OCI-LY7 (cell line): ENCODE measurements around the gene LEO1. TPM values are rescaled to one million over a fixed set of nuclear protein-coding genes. Genes with fewer than 3 reads are reported as not detected.

Source experiments
- BruUV-seq: library from RNA; stranded (reverse); fragments of 400-500 nt; replicated peaks from 2 replicates; lab custom pipeline; 2021; lab: Mats Ljungman, UMichigan
- CTCF ChIA-PET: fragments of 300-600 bp; sonication (Branson Sonifier 250); formaldehyde crosslinking; loops from one replicate; lab custom pipeline; 2022; ENCODE audit warnings: antibody characterized with exemption; ENCODE audit not compliant: unreplicated experiment; lab: Charles Lee
- POLR2A ChIA-PET: fragments of 300-600 bp; sonication (Branson Sonifier 250); formaldehyde crosslinking; loops from one replicate; lab custom pipeline; 2022; ENCODE audit warnings: antibody characterized with exemption; lab: Charles Lee
- DNase-seq: peaks from one replicate; pipeline ENCODE4 v3.0.0-alpha.2; 2015; ENCODE audit warnings: low spot score
- H2AFZ ChIP-seq: fragments of 200-600 bp; sonication (generic), shearing (Covaris generic); 2 replicates; pipeline ENCODE4 v1.6.1; 2014; ENCODE audit warnings: mild to moderate bottlenecking, antibody characterized with exemption, low read length, moderate library complexity
- H3K27ac ChIP-seq: fragments of 200-600 bp; sonication (generic); 2 replicates; pipeline ENCODE4 v1.5.1; 2014; ENCODE audit warnings: mixed run types, low read depth, mild to moderate bottlenecking, moderate library complexity, low read length, inconsistent platforms; ENCODE audit not compliant: poor library complexity, severe bottlenecking
- H3K36me3 ChIP-seq: fragments of 200-600 bp; sonication (generic); 2 replicates; pipeline ENCODE4 v1.6.1; 2014; ENCODE audit warnings: mild to moderate bottlenecking, antibody characterized with exemption, low read length, moderate library complexity, mixed read lengths; ENCODE audit not compliant: insufficient read depth
- H3K4me1 ChIP-seq: fragments of 200-600 bp; sonication (generic); 2 replicates; pipeline ENCODE4 v1.5.1; 2014; ENCODE audit warnings: mild to moderate bottlenecking, low read length; ENCODE audit not compliant: insufficient read depth, poor library complexity, severe bottlenecking
- H3K4me2 ChIP-seq: fragments of 200-600 bp; sonication (generic); 2 replicates; pipeline ENCODE4 v1.6.1; 2014; ENCODE audit warnings: mild to moderate bottlenecking, low read length
- H3K4me3 ChIP-seq: fragments of 200-600 bp; sonication (generic); 2 replicates; pipeline ENCODE4 v1.5.1; 2014; ENCODE audit warnings: mild to moderate bottlenecking, low read depth, low read length; ENCODE audit not compliant: poor library complexity, severe bottlenecking
- H3K79me2 ChIP-seq: fragments of 200-600 bp; sonication (generic); 2 replicates; pipeline ENCODE4 v1.6.1; 2016; ENCODE audit warnings: low read depth, mild to moderate bottlenecking, low read length, moderate library complexity, mixed read lengths; ENCODE audit not compliant: insufficient read depth
- H3K9me2 ChIP-seq: fragments of 200-600 bp; sonication (generic); 2 replicates; pipeline ENCODE4 v1.6.1; 2016; ENCODE audit warnings: mild to moderate bottlenecking, low read length, mixed read lengths; ENCODE audit not compliant: insufficient read depth
- H3K9me3 ChIP-seq: fragments of 200-600 bp; sonication (generic); 2 replicates; pipeline ENCODE4 v1.6.1; 2014; ENCODE audit warnings: mild to moderate bottlenecking, mixed run types, low read length, mixed read lengths
- H4K20me1 ChIP-seq: fragments of 200-600 bp; sonication (generic); 2 replicates; pipeline ENCODE4 v1.6.1; 2014; ENCODE audit warnings: mild to moderate bottlenecking, antibody characterized with exemption, low read length, moderate library complexity, mixed read lengths; ENCODE audit not compliant: insufficient read depth
- CTCF ChIP-seq: fragments of 200-600 bp; sonication (generic); conservative IDR thresholded peaks from 2 replicates; pipeline ENCODE4 v1.5.1; 2014; ENCODE audit warnings: mild to moderate bottlenecking, antibody characterized with exemption, low read length, moderate library complexity, mixed read lengths
- EZH2phosphoT487 ChIP-seq: fragments of 200-600 bp; sonication (generic); IDR thresholded peaks from 2 replicates; pipeline ENCODE4 v1.6.1; 2018; ENCODE audit warnings: low read depth, borderline replicate concordance, mild to moderate bottlenecking, mixed run types, antibody characterized with exemption, low read length, moderate library complexity, mixed read lengths
- intact Hi-C: fragments of 100-400 bp; cut with micrococcal nuclease; formaldehyde crosslinking; loops from one replicate; pipeline ENCODE4 v1.10.0; 2022; ENCODE audit not compliant: unreplicated experiment
- total RNA-seq, 2 experiments: library from RNA; depleted of rRNA in 1 of 2; stranded (reverse); fragments of >200 nt in 1 of 2; shearing (Covaris generic) in 1 of 2; gene quantifications; 2 replicates each; pipeline ENCODE4 v1.2.3, GENCODE V29; 2014 to 2022

Gene LEO1
- total RNA-seq, 2 experiments from 2014 or later: 22.0 to 34.4 TPM

- Histone ChIP-seq H3K9me3 (no peaks in the 10 kb centered on the region), H2AFZ (peak overlapping the region; percentile 68; the same call in 1 of the 2 replicates), H3K4me2 (peak overlapping the region; percentile 46), H4K20me1 (no peaks in the 10 kb centered on the region), H3K4me1 (peaks cover 42% of the 10 kb centered on the region), H3K9me2 (no peaks in the 10 kb centered on the region), H3K79me2 (no peaks in the 10 kb centered on the region), H3K36me3 (no peaks in the 10 kb centered on the region), H3K4me3 (no peak overlapping the region), H3K27ac (no peak overlapping the region)
- DNase-seq: peak; percentile 47
- no TSS peak for BruUV-seq
- POLR2A ChIA-PET: interaction anchor here (0.6 kb wide), 2 partner anchors 34 to 36 kb away, joined by 3 to 5 read pairs; no protein-coding TSS in a partner anchor
- CTCF ChIA-PET: no interaction called here
- TF ChIP-seq CTCF: no peak
- no peak for TF ChIP-seq EZH2phosphoT487
- intact Hi-C loops: no loop called here
Observed at GRCh38 chr15:52008698-52009434, 37.3 kb upstream of the LEO1 start.

GRCh38 chr15:52008359-52008697 lies 36.8 kb upstream of the LEO1 start:
- POLR2A ChIA-PET: interaction anchor here (0.6 to 2.0 kb wide), 5 partner anchors 12 to 154 kb away, joined by 3 to 5 read pairs (median 4); no protein-coding TSS in a partner anchor
- Histone ChIP-seq H3K79me2 (no peaks in the 10 kb centered on the region), H3K27ac (no peak overlapping the region), H3K9me3 (no peaks in the 10 kb centered on the region), H4K20me1 (no peaks in the 10 kb centered on the region), H3K4me1 (peaks cover 39% of the 10 kb centered on the region), H3K9me2 (no peaks in the 10 kb centered on the region), H3K4me2 (peak overlapping the region; percentile 46), H3K36me3 (no peaks in the 10 kb centered on the region), H3K4me3 (no peak overlapping the region), H2AFZ (peak overlapping the region; percentile 68)
- no TSS peak for BruUV-seq
- TF ChIP-seq EZH2phosphoT487: no peak
- no peak for TF ChIP-seq CTCF
- no peak for DNase-seq
- CTCF ChIA-PET: no interaction called here
- intact Hi-C loops: no loop called here

- H3K9me3 ChIP-seq: no peaks in the 10 kb centered on the region
- H3K9me2 ChIP-seq: no peaks in the 10 kb centered on the region
- peak overlapping the region; percentile 26 for H3K4me2 ChIP-seq
- no TSS peak for BruUV-seq
- TF ChIP-seq CTCF (no peak), EZH2phosphoT487 (no peak)
- no peaks in the 10 kb centered on the region for H3K36me3 ChIP-seq
- no peak overlapping the region for H3K4me3 ChIP-seq
- intact Hi-C loops: no loop called here
- H3K4me1 ChIP-seq: peaks cover 39% of the 10 kb centered on the region
- H3K79me2 ChIP-seq: no peaks in the 10 kb centered on the region
- peak overlapping the region; percentile 79 for H2AFZ ChIP-seq
- DNase-seq: no peak
- no peaks in the 10 kb centered on the region for H4K20me1 ChIP-seq
- ChIA-PET CTCF (no interaction called here), POLR2A (interaction anchor here (0.6 to 2.0 kb wide), 7 partner anchors 13 to 153 kb away, joined by 3 to 5 read pairs (median 4); no protein-coding TSS in a partner anchor)
- H3K27ac ChIP-seq: no peak overlapping the region
Observed at GRCh38 chr15:52006702-52007340, 35.2 kb upstream of the LEO1 start.
